ENCODE data around the gene RB1.

Gene RB1

DNA sequence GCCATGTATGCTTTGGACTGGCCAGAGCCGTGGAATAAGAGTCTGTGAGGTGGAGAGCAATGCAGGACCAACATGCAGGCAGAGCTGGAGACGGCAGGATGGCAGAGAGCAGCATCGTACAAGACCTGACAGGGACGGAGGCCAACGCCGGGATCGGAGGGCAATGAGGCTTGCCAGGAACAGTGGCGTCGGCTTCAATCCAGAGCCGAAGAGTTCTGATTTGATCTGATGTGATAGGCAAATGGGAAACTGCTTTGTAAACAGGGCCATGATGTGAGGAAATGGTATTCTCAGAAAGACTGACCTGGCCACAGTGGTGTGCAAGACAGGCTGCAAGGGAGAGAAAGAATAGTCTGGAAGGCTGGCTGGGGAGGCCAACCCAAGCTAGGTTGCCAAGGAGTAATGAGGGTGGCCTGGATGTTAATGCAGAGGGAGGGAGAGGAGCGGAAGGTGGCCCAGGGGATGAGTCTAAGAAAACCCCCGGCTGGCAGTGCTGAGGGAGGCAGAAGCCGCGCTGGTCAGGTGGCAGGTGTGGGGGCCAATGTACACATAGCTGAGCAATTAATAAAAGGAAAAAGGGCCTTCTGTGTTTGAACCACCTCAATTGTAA lies 202.6 kb downstream of the RB1 start:
- Mint-ChIP-seq H3K4me3 (peak overlapping the region; percentile 62), H3K27ac (peak overlapping the region; percentile 76), H3K36me3 (peaks cover 2% of the 10 kb centered on the region), H3K27me3 (no peaks in the 10 kb centered on the region), H3K4me1 (ENCODE audit: low read depth) (peaks cover 38% of the 10 kb centered on the region), H3K9me3 (ENCODE audit: low read depth) (no peaks in the 10 kb centered on the region)

DNA sequence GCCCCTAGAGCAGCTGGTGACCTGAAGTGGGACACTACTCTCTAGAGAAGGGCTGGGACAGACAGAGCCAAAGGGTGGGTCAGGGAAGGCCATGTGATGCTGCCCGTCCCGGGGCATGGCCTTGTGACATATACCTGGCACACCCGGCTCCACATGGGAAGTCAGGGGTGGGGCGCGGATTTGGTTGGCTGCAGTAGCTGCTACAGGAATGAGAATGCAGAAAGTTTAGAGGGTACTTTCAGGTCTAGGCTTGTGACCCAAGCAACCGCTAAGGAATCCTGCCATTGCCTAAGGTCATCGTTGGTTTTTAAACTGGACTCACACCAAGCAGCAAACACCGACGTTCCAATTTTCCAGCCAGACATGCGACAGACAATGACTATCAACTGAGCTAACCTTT lies 203.5 kb downstream of the RB1 start:
- Mint-ChIP-seq H3K27me3 (no peaks in the 10 kb centered on the region), H3K4me3 (no peak overlapping the region), H3K9me3 (ENCODE audit: low read depth) (no peaks in the 10 kb centered on the region), H3K4me1 (ENCODE audit: low read depth) (peaks cover 38% of the 10 kb centered on the region), H3K36me3 (peaks cover 7% of the 10 kb centered on the region), H3K27ac (no peak overlapping the region)

GRCh38 chr13:48508011-48508410 lies 204.5 kb downstream of the RB1 start:
- Mint-ChIP-seq H3K27ac (no peak overlapping the region), H3K9me3 (ENCODE audit: low read depth) (no peaks in the 10 kb centered on the region), H3K27me3 (no peaks in the 10 kb centered on the region), H3K36me3 (peaks cover 7% of the 10 kb centered on the region), H3K4me1 (ENCODE audit: low read depth) (peaks cover 38% of the 10 kb centered on the region), H3K4me3 (no peak overlapping the region)

DNA sequence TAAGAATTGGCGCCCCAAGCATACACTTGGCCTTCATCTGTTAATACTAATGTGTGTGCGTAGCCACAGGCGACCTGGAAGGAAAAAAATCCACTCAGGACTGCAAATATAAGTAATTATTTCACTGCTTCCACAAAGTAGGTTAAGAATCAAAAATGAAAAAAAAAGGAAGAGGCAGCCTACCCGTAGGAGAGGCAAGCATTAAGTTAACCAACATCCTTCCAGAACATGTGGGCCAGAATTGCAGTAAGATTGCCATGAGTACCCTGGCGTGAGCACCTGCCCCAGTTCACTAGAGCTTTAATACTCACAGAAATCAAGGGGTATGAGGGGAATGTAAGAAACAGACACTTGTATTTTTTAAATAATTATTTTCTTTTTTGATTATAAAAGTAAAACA lies 207.1 kb downstream of the RB1 start:
- Mint-ChIP-seq H3K9me3 (ENCODE audit: low read depth) (no peaks in the 10 kb centered on the region), H3K36me3 (peaks cover 9% of the 10 kb centered on the region), H3K4me1 (ENCODE audit: low read depth) (peaks cover 17% of the 10 kb centered on the region), H3K27me3 (no peaks in the 10 kb centered on the region), H3K27ac (no peak overlapping the region), H3K4me3 (no peak overlapping the region)

GRCh38 chr13:48511621-48512230 lies 208.2 kb downstream of the RB1 start:
- no peak overlapping the region for H3K27ac Mint-ChIP-seq
- H3K4me1 Mint-ChIP-seq (ENCODE audit: low read depth): peaks cover 7% of the 10 kb centered on the region
- H3K9me3 Mint-ChIP-seq (ENCODE audit: low read depth): no peaks in the 10 kb centered on the region
- no peak overlapping the region for H3K4me3 Mint-ChIP-seq
- no peaks in the 10 kb centered on the region for H3K27me3 Mint-ChIP-seq
- H3K36me3 Mint-ChIP-seq: peaks cover 9% of the 10 kb centered on the region

- no peaks in the 10 kb centered on the region for H3K27me3 Mint-ChIP-seq
Observed at GRCh38 chr13:48514793-48515192, 211.2 kb downstream of the RB1 start.

GRCh38 chr13:48515732-48516131 lies 212.2 kb downstream of the RB1 start:
- no peaks in the 10 kb centered on the region for H3K9me3 Mint-ChIP-seq (ENCODE audit: low read depth)

More at GRCh38 chr13:48514793-48515192, 211.2 kb downstream of the RB1 start:
- Mint-ChIP-seq H3K4me1 (ENCODE audit: low read depth) (peaks cover 1% of the 10 kb centered on the region), H3K9me3 (ENCODE audit: low read depth) (no peaks in the 10 kb centered on the region), H3K4me3 (no peak overlapping the region), H3K27ac (no peak overlapping the region), H3K36me3 (peaks cover 9% of the 10 kb centered on the region)

GRCh38 chr13:48518083-48518482 lies 214.5 kb downstream of the RB1 start:
- Mint-ChIP-seq H3K27me3 (no peaks in the 10 kb centered on the region), H3K9me3 (ENCODE audit: low read depth) (no peaks in the 10 kb centered on the region), H3K4me1 (ENCODE audit: low read depth) (no peaks in the 10 kb centered on the region), H3K36me3 (peaks cover 9% of the 10 kb centered on the region), H3K27ac (no peak overlapping the region), H3K4me3 (no peak overlapping the region)

More at GRCh38 chr13:48515732-48516131, 212.2 kb downstream of the RB1 start:
- H3K27ac Mint-ChIP-seq: no peak overlapping the region
- H3K4me1 Mint-ChIP-seq (ENCODE audit: low read depth): no peaks in the 10 kb centered on the region
- no peak overlapping the region for H3K4me3 Mint-ChIP-seq
- no peaks in the 10 kb centered on the region for H3K27me3 Mint-ChIP-seq
- peaks cover 11% of the 10 kb centered on the region for H3K36me3 Mint-ChIP-seq

- no peak overlapping the region for H3K4me3 Mint-ChIP-seq
- no peaks in the 10 kb centered on the region for H3K27me3 Mint-ChIP-seq
- H3K27ac Mint-ChIP-seq: no peak overlapping the region
- peaks cover 1% of the 10 kb centered on the region for H3K4me1 Mint-ChIP-seq (ENCODE audit: low read depth)
- no peaks in the 10 kb centered on the region for H3K9me3 Mint-ChIP-seq (ENCODE audit: low read depth)
- H3K36me3 Mint-ChIP-seq: peaks cover 9% of the 10 kb centered on the region
Observed at GRCh38 chr13:48526286-48526685, 222.7 kb downstream of the RB1 start.

DNA sequence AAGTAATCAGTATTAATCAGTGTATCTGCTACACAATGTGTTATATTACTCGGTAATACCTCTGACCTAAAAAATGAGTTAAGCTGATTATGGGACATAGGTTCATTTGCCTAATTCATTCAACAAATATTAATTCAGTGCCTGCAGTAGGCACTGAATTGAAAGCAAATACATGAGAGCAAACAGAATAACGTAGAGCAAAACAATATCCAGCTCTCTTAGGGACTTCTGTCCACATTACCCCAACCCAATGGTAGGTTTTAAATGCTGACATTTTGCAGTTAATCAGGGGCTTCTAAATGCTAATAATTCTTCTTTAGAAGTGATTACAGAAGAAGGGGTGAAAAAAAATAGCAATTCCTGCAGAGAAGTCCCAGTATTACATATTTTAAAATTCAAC lies 224.4 kb downstream of the RB1 start:
- Mint-ChIP-seq H3K9me3 (ENCODE audit: low read depth) (no peaks in the 10 kb centered on the region), H3K4me3 (no peak overlapping the region), H3K27ac (no peak overlapping the region), H3K36me3 (peaks cover 6% of the 10 kb centered on the region), H3K27me3 (no peaks in the 10 kb centered on the region), H3K4me1 (ENCODE audit: low read depth) (peaks cover 9% of the 10 kb centered on the region)

DNA sequence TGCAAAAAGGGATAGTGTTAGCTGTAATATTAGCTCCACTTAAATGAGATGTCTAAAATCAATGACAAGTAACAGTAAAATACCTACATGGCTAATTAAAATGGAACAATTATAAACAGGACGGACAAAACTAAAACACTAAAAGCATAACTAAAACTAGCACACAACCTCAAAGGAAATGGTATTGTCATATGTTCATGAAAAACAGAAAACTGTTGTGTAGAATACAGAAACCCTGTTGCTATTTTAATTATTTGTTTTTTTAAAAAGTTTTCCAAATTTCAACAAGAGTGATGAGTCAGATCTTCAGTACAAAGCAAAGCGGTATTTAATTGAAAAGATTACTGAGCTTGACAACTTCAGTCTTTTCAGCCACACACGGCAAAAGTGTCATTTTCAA lies 225.2 kb downstream of the RB1 start:
- Mint-ChIP-seq H3K9me3 (ENCODE audit: low read depth) (no peaks in the 10 kb centered on the region), H3K4me3 (no peak overlapping the region), H3K36me3 (peaks cover 4% of the 10 kb centered on the region), H3K27me3 (no peaks in the 10 kb centered on the region), H3K27ac (no peak overlapping the region), H3K4me1 (ENCODE audit: low read depth) (peaks cover 15% of the 10 kb centered on the region)

GRCh38 chr13:48530833-48531232 lies 227.3 kb downstream of the RB1 start:
- Mint-ChIP-seq H3K36me3 (peaks cover 4% of the 10 kb centered on the region), H3K27ac (no peak overlapping the region), H3K27me3 (no peaks in the 10 kb centered on the region), H3K4me3 (peak overlapping the region; percentile 93), H3K4me1 (ENCODE audit: low read depth) (peaks cover 19% of the 10 kb centered on the region), H3K9me3 (ENCODE audit: low read depth) (no peaks in the 10 kb centered on the region)
